MCF 10A (cell line): ENCODE measurements around the gene DDX59. TPM values are rescaled to one million over a fixed set of nuclear protein-coding genes. Genes with fewer than 3 reads are reported as not detected.

ENCODE experiments used
- BruUV-seq: library from RNA; stranded (reverse); fragments of 400-500 nt; replicated peaks from 2 replicates; lab custom pipeline; 2021; lab: Mats Ljungman, UMichigan
- CTCF ChIA-PET: fragments of 300-600 bp; sonication (Branson Sonifier 250); formaldehyde crosslinking; extraction: SDS; loops from one replicate; lab custom pipeline; 2021; ENCODE audit warnings: antibody characterized with exemption, inconsistent platforms; lab: Yijun Ruan, JAX
- POLR2A ChIA-PET: fragments of 300-600, 350-650 bp; sonication (Branson Sonifier 250); formaldehyde crosslinking; extraction: SDS; loops from one replicate; lab custom pipeline; 2020; ENCODE audit warnings: antibody characterized with exemption, inconsistent platforms; lab: Yijun Ruan, JAX
- DNase-seq: peaks from one replicate; pipeline ENCODE4 v3.0.0-alpha.2; 2018; ENCODE audit not compliant: unreplicated experiment
- H3K27ac Mint-ChIP-seq: one replicate; pipeline ENCODE4 v1.8.0; 2022; ENCODE audit warnings: mild to moderate bottlenecking, low read depth, mixed read lengths; ENCODE audit not compliant: unreplicated experiment
- H3K27me3 Mint-ChIP-seq: one replicate; pipeline ENCODE4 v1.8.0; 2022; ENCODE audit warnings: mixed read lengths; ENCODE audit not compliant: insufficient read depth, unreplicated experiment
- H3K36me3 Mint-ChIP-seq: one replicate; pipeline ENCODE4 v1.8.0; 2022; ENCODE audit warnings: mild to moderate bottlenecking, moderate library complexity, mixed read lengths; ENCODE audit not compliant: insufficient read depth, unreplicated experiment
- H3K4me1 Mint-ChIP-seq: one replicate; pipeline ENCODE4 v1.8.0; 2022; ENCODE audit warnings: mixed read lengths; ENCODE audit not compliant: insufficient read depth, unreplicated experiment
- H3K4me3 Mint-ChIP-seq: one replicate; pipeline ENCODE4 v1.8.0; 2022; ENCODE audit warnings: mild to moderate bottlenecking, moderate library complexity, mixed read lengths; ENCODE audit not compliant: unreplicated experiment
- H3K9me3 Mint-ChIP-seq: one replicate; pipeline ENCODE4 v1.8.0; 2022; ENCODE audit warnings: mixed read lengths; ENCODE audit not compliant: unreplicated experiment
- CTCF ChIP-seq: fragments of 200-600 bp; IDR thresholded peaks from one replicate; pipeline ENCODE4 v1.8.0; 2022; ENCODE audit warnings: antibody characterized with exemption, mild to moderate bottlenecking; ENCODE audit not compliant: unreplicated experiment
- intact Hi-C: fragments of 100-400 bp; cut with micrococcal nuclease; formaldehyde crosslinking; loops from 2 replicates; pipeline ENCODE4 v1.14.1; 2022
- total RNA-seq: library from RNA; stranded (reverse); gene quantifications from 2 replicates; pipeline ENCODE4 v1.2.3, GENCODE V29; 2022

The DDX59 gene
- total RNA-seq, 1 experiment from 2014 or later, result 50.7 TPM

- Mint-ChIP-seq H3K27me3 (no peaks in the 10 kb centered on the region), H3K4me1 (peaks cover 38% of the 10 kb centered on the region), H3K4me3 (no peak overlapping the region), H3K36me3 (peaks cover 60% of the 10 kb centered on the region), H3K9me3 (no peaks in the 10 kb centered on the region), H3K27ac (no peak overlapping the region)
- intact Hi-C loops, result no loop called here
- BruUV-seq, result no TSS peak
- DNase-seq, result no peak
- no peak for TF ChIP-seq CTCF
- ChIA-PET POLR2A (interaction anchor here (0.5 to 2.4 kb wide), 7 partner anchors 10 to 390 kb away, joined by 3 to 10 read pairs (median 4); partner anchors contain the start of gene CAMSAP2), CTCF (interaction anchor here (1.2 to 3.9 kb wide), 2 partner anchors 9 to 44 kb away, joined by 3 to 19 read pairs; no protein-coding TSS in a partner anchor)
Observed at GRCh38 chr1:200665861-200666260, 3.8 kb downstream of the DDX59 start.

GRCh38 chr1:200660719-200661118, 9.0 kb downstream of the DDX59 start:
- H3K36me3 Mint-ChIP-seq, result peaks cover 85% of the 10 kb centered on the region
- peaks cover 38% of the 10 kb centered on the region for H3K4me1 Mint-ChIP-seq
- H3K27ac Mint-ChIP-seq, result peak overlapping the region; percentile 91
- TF ChIP-seq CTCF, result no peak
- CTCF ChIA-PET, result interaction anchor here (0.9 to 2.0 kb wide), 7 partner anchors 9 to 143 kb away, joined by 3 to 6 read pairs (median 4); partner anchors contain the start of gene DDX59
- H3K4me3 Mint-ChIP-seq, result no peak overlapping the region
- POLR2A ChIA-PET, result interaction anchor here (1.1 to 7.3 kb wide), 9 partner anchors 9 to 140 kb away, joined by 3 to 143 read pairs (median 8); partner anchors contain the start of genes CAMSAP2, DDX59 and KIF14
- H3K27me3 Mint-ChIP-seq, result no peaks in the 10 kb centered on the region
- H3K9me3 Mint-ChIP-seq, result no peaks in the 10 kb centered on the region
- intact Hi-C loops, result no loop called here
- DNase-seq, result no peak
- BruUV-seq, result no TSS peak

GRCh38 chr1:200659269-200659668, 10.4 kb downstream of the DDX59 start:
- ChIA-PET POLR2A (interaction anchor here (0.6 to 7.3 kb wide), 18 partner anchors 9 to 193 kb away, joined by 3 to 143 read pairs (median 4); partner anchors contain the start of genes CAMSAP2 and DDX59), CTCF (interaction anchor here (0.6 to 2.3 kb wide), 13 partner anchors 9 to 1036 kb away, joined by 3 to 9 read pairs (median 3); partner anchors contain the start of genes CAMSAP2 and DDX59)
- H3K4me1 Mint-ChIP-seq, result peaks cover 45% of the 10 kb centered on the region
- TF ChIP-seq CTCF, result no peak
- DNase-seq, result peak; percentile 89
- peak overlapping the region; percentile 91 for H3K27ac Mint-ChIP-seq
- no peaks in the 10 kb centered on the region for H3K9me3 Mint-ChIP-seq
- H3K27me3 Mint-ChIP-seq, result no peaks in the 10 kb centered on the region
- BruUV-seq, result no TSS peak
- H3K36me3 Mint-ChIP-seq, result peaks cover 85% of the 10 kb centered on the region
- H3K4me3 Mint-ChIP-seq, result peak overlapping the region; percentile 6
- intact Hi-C loops, result no loop called here

- no peak for DNase-seq
- peaks cover 85% of the 10 kb centered on the region for H3K36me3 Mint-ChIP-seq
- no TSS peak for BruUV-seq
- ChIA-PET CTCF (interaction anchor here (0.5 to 2.3 kb wide), 15 partner anchors 7 to 638 kb away, joined by 3 to 9 read pairs (median 3); partner anchors contain the start of genes CAMSAP2 and DDX59), POLR2A (interaction anchor here (0.6 to 7.3 kb wide), 17 partner anchors 8 to 1370 kb away, joined by 3 to 143 read pairs (median 4); partner anchors contain the start of genes CAMSAP2 and DDX59)
- H3K9me3 Mint-ChIP-seq, result peaks cover 7% of the 10 kb centered on the region
- H3K4me3 Mint-ChIP-seq, result no peak overlapping the region
- intact Hi-C loops, result no loop called here
- no peak for TF ChIP-seq CTCF
- peaks cover 50% of the 10 kb centered on the region for H3K4me1 Mint-ChIP-seq
- no peak overlapping the region for H3K27ac Mint-ChIP-seq
- no peaks in the 10 kb centered on the region for H3K27me3 Mint-ChIP-seq
Observed at GRCh38 chr1:200658037-200658818, 11.5 kb downstream of the DDX59 start.
